Measurements from ENCODE around the gene TAGLN3. TPM values are rescaled to one million over a fixed set of nuclear protein-coding genes. Genes with fewer than 3 reads are reported as not detected.

The TAGLN3 gene
- total and polyA plus RNA-seq, 2 of the 13 experiments (the other 11 are each of a cell fraction or from before 2014, with no cell fraction given), result 0.51 to 0.91 TPM

DNA sequence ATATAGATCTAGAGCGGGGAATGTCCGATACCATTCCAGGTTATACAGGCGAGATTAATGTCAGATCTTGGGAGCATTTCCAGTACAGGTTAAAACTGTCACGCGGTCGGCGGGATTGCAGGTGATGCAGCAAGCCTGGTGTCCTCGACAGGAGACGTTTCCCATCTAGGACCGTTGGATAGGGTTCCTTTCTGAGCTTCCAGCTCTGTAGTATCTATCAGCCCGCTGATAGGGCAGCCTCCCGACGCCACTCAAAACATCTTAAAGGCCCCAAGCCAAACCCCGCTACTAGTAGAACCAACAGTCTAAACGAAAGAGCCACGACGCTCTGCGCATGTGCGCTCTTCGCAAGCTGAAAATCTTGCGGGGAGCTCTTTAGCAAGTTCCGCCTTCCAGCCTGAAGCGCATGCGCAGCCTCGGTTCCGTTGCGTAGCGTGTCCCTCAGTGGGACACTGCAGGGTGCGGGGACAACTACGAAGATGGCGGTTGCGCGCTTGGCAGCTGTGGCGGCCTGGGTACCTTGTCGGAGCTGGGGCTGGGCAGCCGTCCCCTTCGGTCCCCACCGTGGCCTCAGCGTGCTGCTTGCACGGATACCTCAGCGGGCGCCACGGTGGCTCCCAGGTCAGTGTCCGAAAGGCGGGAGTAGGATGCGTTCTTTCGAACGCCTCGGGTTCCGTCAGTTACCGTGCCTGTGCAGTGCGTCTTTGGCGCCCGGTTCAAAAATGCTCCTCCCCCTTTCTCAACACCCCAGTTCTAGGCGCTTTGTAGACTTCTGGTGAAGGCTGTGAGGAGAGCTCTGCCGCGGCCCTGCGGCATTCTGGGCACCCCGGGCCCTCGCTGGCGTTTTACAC is 19.9 kb upstream of the TAGLN3 start, which contains the start of gene ABHD10 (continued):
- TF ChIP-seq MBD4 (IDR thresholded peaks at IDR 0.05; ENCODE audit: borderline replicate concordance, low read length) (no peak), HNF4G (IDR thresholded peaks at IDR 0.05; ENCODE audit: borderline replicate concordance, low read depth, low read length) (no peak), HNF4G (CRISPR knock-in tag; IDR thresholded peaks at IDR 0.05; ENCODE audit: borderline replicate concordance, low read depth) (no peak; the same call in 1 of the 2 replicates), MEIS1 (CRISPR knock-in tag; IDR thresholded peaks at IDR 0.05; ENCODE audit: borderline replicate concordance) (peak; percentile 75; the same call in 1 of the 2 replicates), ZFY (CRISPR knock-in tag; IDR thresholded peaks at IDR 0.05) (peak; percentile 86), DR1 (CRISPR knock-in tag; IDR thresholded peaks at IDR 0.05) (peak; percentile 52; the same call in 1 of the 2 replicates), FOXA3 (CRISPR knock-in tag; IDR thresholded peaks at IDR 0.05) (no peak; the same call in 1 of the 2 replicates), PHB2 (IDR thresholded peaks at IDR 0.05; ENCODE audit: partially characterized antibody) (no peak), ZNF839 (CRISPR knock-in tag; IDR thresholded peaks at IDR 0.05; ENCODE audit: borderline replicate concordance) (0 out of 2 replicates have a peak, but pooled peaks have one; percentile 57), ZNF121 (CRISPR knock-in tag; IDR thresholded peaks at IDR 0.05) (no peak), PCBP2 (optimal IDR thresholded peaks at IDR 0.05; ENCODE audit: low read depth, low read length, poor library complexity, severe bottlenecking) (no peak), TSC22D2 (CRISPR knock-in tag; IDR thresholded peaks at IDR 0.05; ENCODE audit: borderline replicate concordance) (peak; percentile 81; the same call in 1 of the 2 replicates), PHF8 (CRISPR knock-in tag; IDR thresholded peaks at IDR 0.05) (peak; percentile 96), SRSF1 (optimal IDR thresholded peaks at IDR 0.05; ENCODE audit: low read depth, low read length) (peak; percentile 91), NR2F6 (IDR thresholded peaks at IDR 0.05) (no peak), NR2F6 (CRISPR knock-in tag; IDR thresholded peaks at IDR 0.05) (peak; percentile 9; the same call in 1 of the 2 replicates)
- TF ChIP-seq, protein P1, sequence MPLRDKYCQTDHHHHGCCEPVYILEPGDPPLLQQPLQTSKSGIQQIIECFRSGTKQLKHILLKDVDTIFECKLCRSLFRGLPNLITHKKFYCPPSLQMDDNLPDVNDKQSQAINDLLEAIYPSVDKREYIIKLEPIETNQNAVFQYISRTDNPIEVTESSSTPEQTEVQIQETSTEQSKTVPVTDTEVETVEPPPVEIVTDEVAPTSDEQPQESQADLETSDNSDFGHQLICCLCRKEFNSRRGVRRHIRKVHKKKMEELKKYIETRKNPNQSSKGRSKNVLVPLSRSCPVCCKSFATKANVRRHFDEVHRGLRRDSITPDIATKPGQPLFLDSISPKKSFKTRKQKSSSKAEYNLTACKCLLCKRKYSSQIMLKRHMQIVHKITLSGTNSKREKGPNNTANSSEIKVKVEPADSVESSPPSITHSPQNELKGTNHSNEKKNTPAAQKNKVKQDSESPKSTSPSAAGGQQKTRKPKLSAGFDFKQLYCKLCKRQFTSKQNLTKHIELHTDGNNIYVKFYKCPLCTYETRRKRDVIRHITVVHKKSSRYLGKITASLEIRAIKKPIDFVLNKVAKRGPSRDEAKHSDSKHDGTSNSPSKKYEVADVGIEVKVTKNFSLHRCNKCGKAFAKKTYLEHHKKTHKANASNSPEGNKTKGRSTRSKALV (CRISPR knock-in tag; IDR thresholded peaks at IDR 0.05), result peak; percentile 40; the same call in 1 of the 2 replicates
- TF ChIP-seq, protein P2, sequence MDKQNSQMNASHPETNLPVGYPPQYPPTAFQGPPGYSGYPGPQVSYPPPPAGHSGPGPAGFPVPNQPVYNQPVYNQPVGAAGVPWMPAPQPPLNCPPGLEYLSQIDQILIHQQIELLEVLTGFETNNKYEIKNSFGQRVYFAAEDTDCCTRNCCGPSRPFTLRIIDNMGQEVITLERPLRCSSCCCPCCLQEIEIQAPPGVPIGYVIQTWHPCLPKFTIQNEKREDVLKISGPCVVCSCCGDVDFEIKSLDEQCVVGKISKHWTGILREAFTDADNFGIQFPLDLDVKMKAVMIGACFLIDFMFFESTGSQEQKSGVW (CRISPR knock-in tag; IDR thresholded peaks at IDR 0.05; ENCODE audit: borderline replicate concordance), result no peak
- TF ChIP-seq, protein P3, sequence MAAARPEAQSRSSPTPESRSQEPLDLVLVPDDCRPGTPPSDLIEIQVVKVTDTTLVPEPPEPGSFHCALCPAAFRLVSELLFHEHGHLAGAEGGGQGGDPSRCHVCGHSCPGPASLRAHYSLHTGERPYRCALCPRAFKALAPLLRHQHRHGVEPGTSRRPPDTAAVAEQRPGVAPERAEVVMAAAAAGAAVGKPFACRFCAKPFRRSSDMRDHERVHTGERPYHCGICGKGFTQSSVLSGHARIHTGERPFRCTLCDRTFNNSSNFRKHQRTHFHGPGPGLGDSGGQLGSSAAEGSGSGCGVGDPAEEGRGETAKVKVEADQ (CRISPR knock-in tag; IDR thresholded peaks at IDR 0.05; ENCODE audit: borderline replicate concordance), result peak; percentile 78; the same call in 1 of the 2 replicates
- TF ChIP-seq, protein P4, sequence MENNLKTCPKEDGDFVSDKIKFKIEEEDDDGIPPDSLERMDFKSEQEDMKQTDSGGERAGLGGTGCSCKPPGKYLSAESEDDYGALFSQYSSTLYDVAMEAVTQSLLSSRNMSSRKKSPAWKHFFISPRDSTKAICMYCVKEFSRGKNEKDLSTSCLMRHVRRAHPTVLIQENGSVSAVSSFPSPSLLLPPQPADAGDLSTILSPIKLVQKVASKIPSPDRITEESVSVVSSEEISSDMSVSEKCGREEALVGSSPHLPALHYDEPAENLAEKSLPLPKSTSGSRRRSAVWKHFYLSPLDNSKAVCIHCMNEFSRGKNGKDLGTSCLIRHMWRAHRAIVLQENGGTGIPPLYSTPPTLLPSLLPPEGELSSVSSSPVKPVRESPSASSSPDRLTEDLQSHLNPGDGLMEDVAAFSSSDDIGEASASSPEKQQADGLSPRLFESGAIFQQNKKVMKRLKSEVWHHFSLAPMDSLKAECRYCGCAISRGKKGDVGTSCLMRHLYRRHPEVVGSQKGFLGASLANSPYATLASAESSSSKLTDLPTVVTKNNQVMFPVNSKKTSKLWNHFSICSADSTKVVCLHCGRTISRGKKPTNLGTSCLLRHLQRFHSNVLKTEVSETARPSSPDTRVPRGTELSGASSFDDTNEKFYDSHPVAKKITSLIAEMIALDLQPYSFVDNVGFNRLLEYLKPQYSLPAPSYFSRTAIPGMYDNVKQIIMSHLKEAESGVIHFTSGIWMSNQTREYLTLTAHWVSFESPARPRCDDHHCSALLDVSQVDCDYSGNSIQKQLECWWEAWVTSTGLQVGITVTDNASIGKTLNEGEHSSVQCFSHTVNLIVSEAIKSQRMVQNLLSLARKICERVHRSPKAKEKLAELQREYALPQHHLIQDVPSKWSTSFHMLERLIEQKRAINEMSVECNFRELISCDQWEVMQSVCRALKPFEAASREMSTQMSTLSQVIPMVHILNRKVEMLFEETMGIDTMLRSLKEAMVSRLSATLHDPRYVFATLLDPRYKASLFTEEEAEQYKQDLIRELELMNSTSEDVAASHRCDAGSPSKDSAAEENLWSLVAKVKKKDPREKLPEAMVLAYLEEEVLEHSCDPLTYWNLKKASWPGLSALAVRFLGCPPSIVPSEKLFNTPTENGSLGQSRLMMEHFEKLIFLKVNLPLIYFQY (CRISPR knock-in tag; IDR thresholded peaks at IDR 0.05; ENCODE audit: borderline replicate concordance), result 0 out of 2 replicates have a peak, but pooled peaks have one; percentile 32
